Measurements from ENCODE around the gene MYO5C. TPM values are rescaled to one million over a fixed set of nuclear protein-coding genes. Genes with fewer than 3 reads are reported as not detected.
A peak's percentile ranks its signal among the peaks of the same experiment; 100 is the strongest.

The MYO5C gene
- total RNA-seq, 2 donors from 2014 or later: 3.0 to 18.4 TPM

DNA sequence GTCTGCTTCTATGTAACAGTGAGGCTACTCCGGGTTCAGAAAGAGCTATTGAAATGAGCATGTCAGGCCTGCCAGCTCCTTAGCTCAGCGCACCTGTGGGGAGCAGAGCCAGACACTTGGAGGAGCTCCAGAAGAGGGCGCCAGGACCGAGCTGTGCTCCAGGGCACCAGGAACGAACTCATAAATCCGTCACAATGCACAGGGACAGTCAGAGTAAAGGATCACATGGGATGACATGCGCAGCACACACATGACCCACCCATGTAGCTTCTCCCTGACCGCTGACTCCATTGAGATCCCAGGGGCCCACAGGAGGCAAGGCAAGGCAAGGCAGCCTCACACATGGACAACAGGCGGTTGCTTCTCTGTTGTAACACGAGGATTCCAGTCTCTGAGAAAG is 78.4 kb downstream of the MYO5C start:
- Histone ChIP-seq H3K27ac (no peak overlapping the region), H3K36me3 (no peaks in the 10 kb centered on the region), H3K9me3 (no peaks in the 10 kb centered on the region), H3K4me3 (no peak overlapping the region), H3K27me3 (replicated peaks; ENCODE audit: insufficient read depth) (no peaks in the 10 kb centered on the region), H3K4me1 (ENCODE audit: control insufficient read depth in 1 of 2, low read depth in 2 of 2) (no peaks in the 10 kb centered on the region)
- TF ChIP-seq CTCF (IDR thresholded peaks at IDR 0.05): no peak
- ATAC-seq (ENCODE audit: insufficient number of reproducible peaks, low FRiP score, low read depth) (no peak), DNase-seq (ENCODE audit: low spot score) (no peak)

DNA sequence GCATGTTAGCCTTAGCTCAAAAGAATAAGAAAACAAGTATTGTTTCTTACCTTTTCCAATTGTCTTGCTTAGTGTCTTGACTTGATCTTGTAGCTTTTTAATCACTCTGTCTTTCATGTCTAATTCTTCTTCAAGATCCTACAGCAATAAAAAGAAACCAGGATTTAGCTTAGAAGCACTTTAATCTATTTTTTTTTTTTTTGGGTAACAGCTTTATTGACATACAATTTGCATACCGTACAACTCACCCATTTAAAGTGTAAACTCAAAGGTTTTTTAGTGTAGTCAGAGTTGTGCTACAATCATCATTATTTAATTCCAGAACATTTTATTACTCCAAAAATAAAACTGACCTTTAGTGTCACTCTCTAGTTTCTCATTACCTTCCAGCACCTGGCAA is 81.1 kb downstream of the MYO5C start:
- H3K4me3 ChIP-seq: no peak overlapping the region
- H3K9me3 ChIP-seq: no peaks in the 10 kb centered on the region
- no peaks in the 10 kb centered on the region for H3K4me1 ChIP-seq (ENCODE audit: control insufficient read depth in 1 of 2, low read depth in 2 of 2)
- ATAC-seq (ENCODE audit: insufficient number of reproducible peaks, low FRiP score, low read depth): no peak
- no peak for TF ChIP-seq CTCF (IDR thresholded peaks at IDR 0.05)
- H3K36me3 ChIP-seq: no peaks in the 10 kb centered on the region
- H3K27me3 ChIP-seq (replicated peaks; ENCODE audit: insufficient read depth): no peaks in the 10 kb centered on the region
- no peak for DNase-seq (ENCODE audit: low spot score)
- H3K27ac ChIP-seq: no peak overlapping the region

- TF ChIP-seq CTCF (IDR thresholded peaks at IDR 0.05): no peak
- ATAC-seq (ENCODE audit: insufficient number of reproducible peaks, low FRiP score, low read depth) (no peak), DNase-seq (ENCODE audit: low spot score) (no peak)
- Histone ChIP-seq H3K36me3 (no peaks in the 10 kb centered on the region), H3K4me1 (ENCODE audit: control insufficient read depth in 1 of 2, low read depth in 2 of 2) (no peaks in the 10 kb centered on the region), H3K4me3 (no peak overlapping the region), H3K27ac (no peak overlapping the region), H3K27me3 (replicated peaks; ENCODE audit: insufficient read depth) (no peaks in the 10 kb centered on the region), H3K9me3 (no peaks in the 10 kb centered on the region)
These were observed 82.4 kb downstream of the MYO5C start for GRCh38 chr15:52213206-52213605.

DNA sequence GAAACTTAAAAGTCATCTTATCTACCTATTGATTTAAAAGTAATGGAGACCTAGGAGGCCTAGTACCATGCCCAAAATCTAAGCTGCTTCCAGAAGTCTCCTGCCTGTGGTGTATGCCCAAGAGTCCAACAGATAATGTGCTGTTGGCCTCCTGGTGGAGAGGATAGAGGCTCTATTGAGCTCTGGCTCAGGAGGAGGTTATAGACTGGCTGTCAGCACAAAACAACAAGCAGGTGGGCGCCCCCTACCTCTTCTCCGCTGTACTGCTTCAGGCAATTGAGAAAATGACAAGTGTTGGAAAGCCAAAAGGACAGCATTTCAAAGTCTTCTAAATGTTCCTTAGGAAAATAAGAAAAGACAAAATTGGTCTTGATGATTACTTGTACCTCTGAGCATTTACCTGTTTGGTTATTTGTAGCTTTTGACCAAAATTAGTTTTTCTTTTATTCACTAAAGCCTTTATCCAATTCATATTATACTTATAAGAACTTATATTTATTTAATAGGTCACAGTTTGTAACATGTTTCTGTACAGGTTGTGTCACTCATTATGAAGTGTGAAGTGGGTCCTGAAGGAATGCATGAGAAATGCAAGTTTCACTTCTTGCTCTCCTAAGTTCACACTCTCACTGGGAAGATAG is 87.2 kb downstream of the MYO5C start:
- Histone ChIP-seq H3K27ac (no peak overlapping the region), H3K9me3 (no peaks in the 10 kb centered on the region), H3K27me3 (replicated peaks; ENCODE audit: insufficient read depth) (no peaks in the 10 kb centered on the region), H3K4me3 (no peak overlapping the region), H3K4me1 (ENCODE audit: control insufficient read depth in 1 of 2, low read depth in 2 of 2) (no peaks in the 10 kb centered on the region), H3K36me3 (no peaks in the 10 kb centered on the region)
- DNase-seq (ENCODE audit: low spot score) (no peak), ATAC-seq (ENCODE audit: insufficient number of reproducible peaks, low FRiP score, low read depth) (no peak)
- peak; percentile 29 for TF ChIP-seq CTCF (IDR thresholded peaks at IDR 0.05)

- DNase-seq (ENCODE audit: low spot score): no peak
- TF ChIP-seq CTCF (IDR thresholded peaks at IDR 0.05): no peak
- ATAC-seq (ENCODE audit: insufficient number of reproducible peaks, low FRiP score, low read depth): no peak
- H3K27ac ChIP-seq: no peak overlapping the region
- H3K36me3 ChIP-seq: no peaks in the 10 kb centered on the region
- no peaks in the 10 kb centered on the region for H3K4me1 ChIP-seq (ENCODE audit: control insufficient read depth in 1 of 2, low read depth in 2 of 2)
- H3K27me3 ChIP-seq (replicated peaks; ENCODE audit: insufficient read depth): no peaks in the 10 kb centered on the region
- H3K4me3 ChIP-seq: no peak overlapping the region
- no peaks in the 10 kb centered on the region for H3K9me3 ChIP-seq
These were observed 88.4 kb downstream of the MYO5C start for GRCh38 chr15:52207191-52207590.

All from thoracic aorta (tissue), 2 donors.